T47D (cell line): ENCODE data around the gene HABP2.

Experiments
- DNase-seq, 2 experiments: peaks; one replicate each; pipeline versions ENCODE4 v3.0.0 to v3.0.0-alpha.2; 2011 to 2012; ENCODE audit warnings: low read depth in 1 of 2, low spot score in 1 of 2
- JUND ChIP-seq: IDR thresholded peaks from 2 replicates; pipeline ENCODE4 v1.6.1; 2012; ENCODE audit warnings: low read depth
- in situ Hi-C: cut with HindIII; loops from 2 replicates; pipeline ENCODE4 v1.10.0; 2016; ENCODE audit warnings: low sequenced_read_pairs, low pct_unique_long_range_greater_than_20kb

The HABP2 gene

DNA sequence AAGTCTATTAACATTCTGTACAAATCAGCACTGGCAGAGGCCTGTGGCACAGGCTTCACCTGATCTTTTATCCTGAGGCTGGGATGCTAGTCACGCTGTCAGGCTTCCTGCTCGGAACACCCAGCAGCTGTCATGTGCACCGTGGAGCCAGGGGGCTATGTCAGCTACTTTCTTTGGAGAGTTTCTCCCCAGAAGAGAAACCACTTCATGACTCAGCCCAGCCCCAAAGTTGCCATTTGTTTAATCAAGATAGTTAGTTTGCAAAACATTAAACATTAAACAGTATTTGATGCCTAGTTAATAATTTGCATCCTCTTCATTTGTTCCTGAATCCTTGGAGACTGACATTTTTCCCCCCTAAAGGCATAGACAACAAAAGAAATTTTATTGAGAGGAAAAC is at the start of gene HABP2:
HABP2 (plus strand) TSS at position 353 of the 400 bp plus-strand sequence. CDS start 69 bp downstream, outside the sequence.
- in situ Hi-C loops = no loop called here
- no peak for TF ChIP-seq JUND
- no peak for DNase-seq

GRCh38 chr10:113503930-113504329 is 48.9 kb upstream of the HABP2 start:
- DNase-seq = no peak
- TF ChIP-seq JUND = no peak
- in situ Hi-C loops = no loop called here

GRCh38 chr10:113504423-113504822 is 48.4 kb upstream of the HABP2 start:
- DNase-seq = no peak
- TF ChIP-seq JUND = no peak
- in situ Hi-C loops = no loop called here

DNA sequence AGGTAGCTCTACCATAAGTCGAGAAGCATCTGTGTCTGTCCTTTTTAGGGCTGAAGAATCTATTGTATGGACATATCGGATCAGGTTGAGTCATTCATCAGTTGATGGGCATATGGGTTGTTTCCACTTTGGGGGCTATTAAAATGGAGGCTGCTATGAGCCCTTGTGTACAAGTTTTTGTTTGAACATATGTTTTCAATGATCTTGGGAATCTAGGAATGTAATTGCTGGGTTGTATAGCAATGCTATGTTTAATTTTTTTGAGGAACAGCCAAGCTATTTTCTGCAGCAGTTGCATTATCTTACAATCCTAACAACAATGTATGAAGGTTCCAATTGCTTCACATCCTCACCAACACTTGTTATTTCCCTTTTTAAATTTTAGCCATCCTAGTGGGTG is 46.4 kb upstream of the HABP2 start:
- in situ Hi-C loops = no loop called here
- DNase-seq = no peak
- TF ChIP-seq JUND = no peak

DNA sequence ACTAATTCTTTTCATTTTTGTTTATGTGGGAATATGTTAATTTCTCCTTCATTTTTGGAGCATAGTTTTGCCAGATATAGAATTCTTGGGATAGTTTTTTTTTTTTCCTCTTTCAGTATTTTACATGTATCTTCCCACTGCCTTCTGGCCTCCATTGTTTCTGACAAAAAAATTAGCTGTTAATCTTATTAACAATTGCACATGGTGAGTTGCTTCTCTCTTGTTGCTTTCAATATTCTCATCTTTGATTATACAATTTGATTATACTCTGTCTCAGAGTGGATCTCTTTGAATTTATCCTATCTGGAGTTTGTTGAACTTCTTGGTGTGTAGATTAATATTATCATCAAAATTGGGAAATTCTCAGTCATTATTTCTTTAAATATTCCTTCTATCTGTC is 41.4 kb upstream of the HABP2 start:
- no peak for TF ChIP-seq JUND
- DNase-seq = no peak
- in situ Hi-C loops = no loop called here

GRCh38 chr10:113515161-113515560 is 37.7 kb upstream of the HABP2 start:
- TF ChIP-seq JUND = no peak
- in situ Hi-C loops = no loop called here
- no peak for DNase-seq

DNA sequence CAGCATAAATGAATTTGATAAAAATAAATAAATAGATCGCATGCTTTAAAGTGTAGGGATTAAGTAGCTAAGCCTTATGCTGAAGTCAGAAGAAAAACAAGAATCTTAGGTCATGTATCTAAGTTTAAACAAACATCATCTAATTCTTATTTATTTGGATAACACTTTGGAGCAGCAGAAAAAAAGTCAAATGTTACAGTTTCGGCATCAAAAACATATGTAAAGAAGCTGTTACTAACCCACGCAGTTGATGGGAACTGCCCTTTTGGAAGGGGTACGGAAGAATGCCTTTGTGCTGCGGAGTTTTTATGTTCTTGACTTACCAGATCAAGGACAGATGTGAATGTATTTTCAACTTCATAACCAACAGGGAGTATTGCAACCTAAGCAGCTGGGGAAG is 37.3 kb upstream of the HABP2 start:
- in situ Hi-C loops = no loop called here
- DNase-seq = no peak
- no peak for TF ChIP-seq JUND

DNA sequence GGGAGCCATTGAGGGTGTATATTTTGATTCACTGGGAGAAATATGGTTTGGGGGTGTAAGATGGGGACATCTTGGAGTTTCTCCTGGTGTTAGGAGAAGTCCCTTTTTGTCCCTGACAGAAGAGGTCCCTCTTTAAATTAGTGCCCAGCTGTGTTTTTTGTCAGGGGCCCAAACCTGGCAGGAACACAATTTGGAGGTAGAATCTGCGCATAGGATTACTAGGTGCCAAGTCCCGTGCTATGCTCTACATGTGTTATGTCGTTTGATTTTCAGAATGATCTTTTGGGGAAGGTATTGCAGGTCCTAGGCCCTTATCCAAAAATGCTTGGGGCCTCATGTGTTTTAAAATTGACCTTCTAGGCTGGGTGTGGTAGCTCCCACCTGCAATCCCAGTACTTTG is 36.8 kb upstream of the HABP2 start:
- TF ChIP-seq JUND = no peak
- DNase-seq = no peak
- in situ Hi-C loops = no loop called here

GRCh38 chr10:113517165-113517900 is 35.5 kb upstream of the HABP2 start:
- no peak for TF ChIP-seq JUND

GRCh38 chr10:113517901-113518260 is 35.0 kb upstream of the HABP2 start:
- in situ Hi-C loops = no loop called here
- DNase-seq = no peak
- no peak for TF ChIP-seq JUND

More at GRCh38 chr10:113517165-113517900, 35.5 kb upstream of the HABP2 start:
- in situ Hi-C loops = no loop called here
- DNase-seq = no peak

DNA sequence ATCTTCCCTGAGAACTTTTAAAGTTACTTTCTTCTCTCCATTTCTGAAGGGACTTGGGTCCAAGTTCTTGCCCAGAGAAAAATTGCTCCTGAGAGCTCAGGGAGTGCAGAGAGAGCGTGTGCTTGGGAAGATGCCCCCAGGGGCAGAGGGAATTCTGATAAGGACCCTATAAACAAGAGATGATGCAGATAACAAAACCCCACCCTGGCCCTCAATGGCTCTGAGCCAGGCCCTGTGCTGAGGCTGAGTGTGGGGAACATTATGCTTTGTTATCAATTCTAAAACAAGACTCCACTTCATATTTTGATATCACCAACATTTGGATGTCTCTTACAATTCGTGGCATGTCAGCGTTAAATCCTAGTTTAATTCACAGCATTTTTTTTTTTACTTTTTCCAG is 34.4 kb upstream of the HABP2 start:
- in situ Hi-C loops = no loop called here
- DNase-seq = no peak
- no peak for TF ChIP-seq JUND

GRCh38 chr10:113518816-113519591 is 33.8 kb upstream of the HABP2 start:
- no peak for DNase-seq
- TF ChIP-seq JUND = no peak
- in situ Hi-C loops = no loop called here

DNA sequence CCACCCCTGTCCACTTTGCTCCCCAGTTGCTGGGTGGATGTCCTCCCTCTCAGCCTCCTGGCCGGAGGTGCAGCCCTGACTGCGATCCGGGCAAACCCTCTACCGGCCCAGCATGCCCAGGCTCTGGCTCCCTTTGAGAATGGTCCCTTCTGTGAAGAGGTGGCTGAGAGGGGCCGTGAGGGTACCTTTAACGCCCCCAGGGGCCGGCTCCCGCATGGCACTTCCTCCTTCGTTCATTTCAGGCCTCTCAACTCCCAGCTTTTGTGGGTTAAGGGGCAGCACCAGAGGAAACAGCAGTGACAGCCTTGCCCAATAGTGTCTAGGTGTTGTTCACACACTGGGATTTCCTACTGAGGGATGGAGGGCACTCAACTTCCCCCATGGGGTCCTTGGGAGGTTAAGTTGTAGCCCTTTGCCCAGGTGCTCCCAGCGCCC is 33.2 kb upstream of the HABP2 start:
- in situ Hi-C loops = no loop called here
- DNase-seq = no peak
- no peak for TF ChIP-seq JUND

- in situ Hi-C loops = no loop called here
- no peak for DNase-seq
- TF ChIP-seq JUND = no peak
These were observed 32.6 kb upstream of the HABP2 start for GRCh38 chr10:113520261-113520660.
